GM12873 (cell line): ENCODE measurements around the gene EXOC3L4.

ENCODE experiments used
- CTCF ChIP-seq: IDR thresholded peaks from 2 replicates; pipeline ENCODE4 v1.5.1; 2012; ENCODE audit warnings: low read depth, mild to moderate bottlenecking, moderate library complexity, low read length, control low read depth; ENCODE audit not compliant: insufficient read depth; ENCODE audit errors: missing control alignments

EXOC3L4 gene

GRCh38 chr14:103097244-103097993 lies 2.9 kb downstream of the EXOC3L4 start:
- no peak for TF ChIP-seq CTCF

- TF ChIP-seq CTCF: no peak
Measured at GRCh38 chr14:103097994-103098957, 3.8 kb downstream of the EXOC3L4 start.

GRCh38 chr14:103099081-103099732 lies 4.7 kb downstream of the EXOC3L4 start:
- TF ChIP-seq CTCF: no peak

- no peak for TF ChIP-seq CTCF
Measured at GRCh38 chr14:103099733-103100280, 5.3 kb downstream of the EXOC3L4 start.

GRCh38 chr14:103100281-103101121 lies 6.0 kb downstream of the EXOC3L4 start:
- no peak for TF ChIP-seq CTCF

- no peak for TF ChIP-seq CTCF
Measured at GRCh38 chr14:103101257-103101962, 6.9 kb downstream of the EXOC3L4 start.
